ENCODE measurements around the gene TBX1. TPM values are rescaled to one million over a fixed set of nuclear protein-coding genes. Genes with fewer than 3 reads are reported as not detected.

The TBX1 gene
- total RNA-seq, 3 donors from 2014 or later: 0.96 to 9.2 (median 2.9) TPM

GRCh38 chr22:19760951-19761724, 560 bp downstream of the TBX1 start:
- H3K36me3 ChIP-seq: no peaks in the 10 kb centered on the region
- H3K9me3 ChIP-seq: no peaks in the 10 kb centered on the region
- intact Hi-C loops (cut with DNase I; ENCODE audit: low total_unique reads): no loop called here
- peaks cover 3 to 5% of the 10 kb centered on the region in 2 donors for H3K4me1 ChIP-seq
- DNase-seq (ENCODE audit: low spot score in 2 of 2): no peak
- peaks cover 0 to 27% of the 10 kb centered on the region in 2 donors for H3K27me3 ChIP-seq
- peak overlapping the region in 1 of 2 donors; percentile 76 for H3K27ac ChIP-seq
- H3K4me3 ChIP-seq: peak overlapping the region; percentile 37 to 69 (median 45)
- TF ChIP-seq POLR2A (IDR thresholded peaks at IDR 0.05): no peak
- TF ChIP-seq CTCF (IDR thresholded peaks at IDR 0.05): no peak
- TF ChIP-seq POLR2AphosphoS5 (IDR thresholded peaks at IDR 0.05): no peak

- H3K4me1 ChIP-seq: peaks cover 0 to under 1% of the 10 kb centered on the region in 2 donors
- no peaks in the 10 kb centered on the region for H3K9me3 ChIP-seq
- H3K27ac ChIP-seq: peak overlapping the region in 1 of 2 donors; percentile 77
- intact Hi-C loops (cut with DNase I; ENCODE audit: low total_unique reads): no loop called here
- TF ChIP-seq CTCF (IDR thresholded peaks at IDR 0.05): no peak
- no peak for TF ChIP-seq POLR2AphosphoS5 (IDR thresholded peaks at IDR 0.05)
- no peak for TF ChIP-seq POLR2A (IDR thresholded peaks at IDR 0.05)
- no peaks in the 10 kb centered on the region for H3K36me3 ChIP-seq
- H3K27me3 ChIP-seq: peaks cover 0 to 21% of the 10 kb centered on the region in 2 donors
- H3K4me3 ChIP-seq: peak overlapping the region; percentile 37 to 69 (median 45)
- no peak for DNase-seq (ENCODE audit: low spot score in 2 of 2)
Measured at GRCh38 chr22:19761725-19762567, 1.4 kb downstream of the TBX1 start.

- H3K36me3 ChIP-seq: no peaks in the 10 kb centered on the region
- no peak for DNase-seq (ENCODE audit: low spot score in 2 of 2)
- peaks cover 0 to 4% of the 10 kb centered on the region in 2 donors for H3K4me1 ChIP-seq
- TF ChIP-seq POLR2AphosphoS5 (IDR thresholded peaks at IDR 0.05) (no peak), CTCF (IDR thresholded peaks at IDR 0.05) (no peak), POLR2A (IDR thresholded peaks at IDR 0.05) (no peak)
- no peaks in the 10 kb centered on the region for H3K9me3 ChIP-seq
- peak overlapping the region; percentile 37 to 69 (median 45) for H3K4me3 ChIP-seq
- peak overlapping the region in 1 of 2 donors; percentile 77 for H3K27ac ChIP-seq
- peaks cover 0 to 27% of the 10 kb centered on the region in 2 donors for H3K27me3 ChIP-seq
- intact Hi-C loops (cut with DNase I; ENCODE audit: low total_unique reads): no loop called here
Measured at GRCh38 chr22:19762568-19763457, 2.2 kb downstream of the TBX1 start.

- Histone ChIP-seq H3K4me3 (peak overlapping the region in 1 of 3 donors; percentile 69), H3K9me3 (no peaks in the 10 kb centered on the region), H3K36me3 (no peaks in the 10 kb centered on the region), H3K4me1 (peaks cover 0 to 4% of the 10 kb centered on the region in 2 donors), H3K27ac (peak overlapping the region in 1 of 2 donors; percentile 7), H3K27me3 (peaks cover 0 to 35% of the 10 kb centered on the region in 2 donors)
- TF ChIP-seq POLR2AphosphoS5 (IDR thresholded peaks at IDR 0.05) (no peak), POLR2A (IDR thresholded peaks at IDR 0.05) (no peak), CTCF (IDR thresholded peaks at IDR 0.05) (no peak)
- intact Hi-C loops (cut with DNase I; ENCODE audit: low total_unique reads): no loop called here
- no peak for DNase-seq (ENCODE audit: low spot score in 2 of 2)
Measured at GRCh38 chr22:19763458-19764298, 3.1 kb downstream of the TBX1 start.
